K562 treated with DMSO at 1 percent for 4 hours (cell line): ENCODE data around the gene AKIRIN1. TPM values are rescaled to one million over a fixed set of nuclear protein-coding genes. Genes with fewer than 3 reads are reported as not detected.

Experiments used
- total RNA-seq: library from RNA; unstranded; fragments of 300-600 nt; gene quantifications from 2 replicates; pipeline ENCODE4 v1.2.3, GENCODE V29; 2022; ENCODE audit not compliant: insufficient read depth

Gene AKIRIN1, protein sequence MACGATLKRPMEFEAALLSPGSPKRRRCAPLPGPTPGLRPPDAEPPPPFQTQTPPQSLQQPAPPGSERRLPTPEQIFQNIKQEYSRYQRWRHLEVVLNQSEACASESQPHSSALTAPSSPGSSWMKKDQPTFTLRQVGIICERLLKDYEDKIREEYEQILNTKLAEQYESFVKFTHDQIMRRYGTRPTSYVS
- 85.4 and 102 TPM in 2 replicates for total RNA-seq

DNA sequence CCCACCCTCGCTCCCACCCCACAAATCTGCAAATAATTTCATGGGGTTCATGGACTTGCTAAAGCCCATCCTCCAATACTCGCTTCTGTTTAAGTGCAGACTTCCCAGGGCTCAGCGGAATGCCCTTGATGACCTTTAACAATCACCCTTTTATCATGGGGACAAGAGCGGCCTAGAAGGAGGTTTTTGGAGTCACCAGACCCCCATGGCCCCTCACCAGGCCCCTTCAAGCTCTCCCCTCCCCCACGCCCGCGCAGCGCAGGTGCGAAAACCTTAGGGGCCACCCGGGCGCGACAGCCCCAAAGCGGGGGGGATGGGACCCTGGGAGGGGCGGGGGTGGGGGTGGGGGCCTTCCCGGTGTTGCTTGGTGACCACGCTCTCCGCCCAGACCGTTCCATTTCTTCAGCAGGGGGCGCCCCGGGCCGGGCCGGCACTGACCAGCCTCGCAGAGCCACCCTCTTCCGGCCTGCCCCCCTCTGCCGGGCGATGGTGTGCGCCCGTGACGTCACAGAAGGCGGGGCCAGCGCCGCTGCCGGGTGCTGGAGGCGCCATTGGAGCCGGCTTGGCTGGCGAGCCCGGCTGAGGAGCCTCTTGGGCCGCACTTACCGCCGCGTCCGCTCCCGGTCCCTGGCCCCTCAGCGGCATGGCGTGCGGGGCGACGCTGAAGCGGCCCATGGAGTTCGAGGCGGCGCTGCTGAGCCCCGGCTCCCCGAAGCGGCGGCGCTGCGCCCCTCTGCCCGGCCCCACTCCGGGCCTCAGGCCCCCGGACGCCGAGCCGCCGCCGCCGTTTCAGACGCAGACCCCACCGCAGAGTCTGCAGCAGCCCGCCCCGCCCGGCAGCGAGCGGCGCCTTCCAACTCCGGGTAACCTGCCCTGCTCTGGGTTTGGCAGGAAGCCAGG is at the start of gene AKIRIN1:
TSS of gene AKIRIN1 (plus strand) at position 539 of the 900 bp plus-strand sequence. CDS start at position 644, 105 bp downstream.

DNA sequence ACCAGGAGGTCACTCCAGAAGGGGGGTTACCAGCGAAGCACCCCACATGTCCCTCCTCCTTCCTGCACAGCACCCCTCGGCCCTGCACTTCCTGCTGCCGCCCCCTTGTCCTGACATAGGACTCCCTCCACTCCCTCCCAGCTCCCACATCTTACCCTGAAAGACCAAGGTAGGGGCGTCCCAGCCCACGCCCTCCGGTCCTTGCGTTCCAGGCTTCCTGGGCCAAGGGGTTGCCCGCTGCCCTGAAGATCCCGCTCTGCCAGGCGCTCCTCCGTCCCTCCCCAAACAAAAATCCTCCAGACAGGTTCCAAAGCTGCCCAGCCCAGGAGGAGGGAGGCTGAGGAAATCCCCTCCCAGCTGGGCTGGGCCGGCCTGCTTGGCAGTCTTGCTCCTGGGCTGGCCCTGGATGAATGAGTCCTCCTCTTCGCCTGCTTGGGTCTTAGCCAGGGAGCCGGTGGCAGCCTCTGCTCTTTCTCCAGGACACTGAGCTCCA is 49.5 kb upstream of the AKIRIN1 start, which contains the start of gene RHBDL2:
TSS of gene RHBDL2 (minus strand) at position 304 of the 493 bp plus-strand sequence. CDS start 22,618 bp downstream, outside the sequence.

GRCh38 chr1:39026051-39026865 is 35.2 kb downstream of the AKIRIN1 start, which contains the start of gene NDUFS5:
NDUFS5 (plus strand) TSS chr1:39026350; CDS start chr1:39028725, 2,375 bp downstream.

Other genes with a start within 250 kb of the AKIRIN1 start
- 33.7 and 35.9 TPM in 2 replicates for gene RRAGC, start 131.5 kb upstream of the AKIRIN1 start, total RNA-seq
- gene MYCBP, start 117.9 kb upstream of the AKIRIN1 start, total RNA-seq, result 11.2 and 23.5 TPM in 2 replicates
- gene GJA9, start 109.7 kb upstream of the AKIRIN1 start, total RNA-seq, result not detected in 2 replicates
- gene RHBDL2, start 49.4 kb upstream of the AKIRIN1 start, total RNA-seq, result 0.48 TPM in 1 of 2 replicates, not detected in the other
- gene NDUFS5, start 35.1 kb downstream of the AKIRIN1 start, total RNA-seq, result 507 and 538 TPM in 2 replicates
- gene MACF1, start 213.4 kb downstream of the AKIRIN1 start, total RNA-seq, result 75.6 and 104 TPM in 2 replicates